A172 (cell line): Measurements from ENCODE around the gene CEP41. TPM values are rescaled to one million over a fixed set of nuclear protein-coding genes. Genes with fewer than 3 reads are reported as not detected.

Experiments used
- DNase-seq: peaks from one replicate; pipeline ENCODE4 v3.0.0-alpha.2; 2015; ENCODE audit warnings: low spot score
- total RNA-seq: library from RNA; depleted of rRNA; stranded (reverse); fragments of >200 nt; shearing (Covaris generic); gene quantifications from 2 replicates; pipeline ENCODE4 v1.2.3, GENCODE V29; 2014; rRNA removed

The CEP41 gene
- 15.9 and 21.3 TPM in 2 replicates for total RNA-seq

DNA sequence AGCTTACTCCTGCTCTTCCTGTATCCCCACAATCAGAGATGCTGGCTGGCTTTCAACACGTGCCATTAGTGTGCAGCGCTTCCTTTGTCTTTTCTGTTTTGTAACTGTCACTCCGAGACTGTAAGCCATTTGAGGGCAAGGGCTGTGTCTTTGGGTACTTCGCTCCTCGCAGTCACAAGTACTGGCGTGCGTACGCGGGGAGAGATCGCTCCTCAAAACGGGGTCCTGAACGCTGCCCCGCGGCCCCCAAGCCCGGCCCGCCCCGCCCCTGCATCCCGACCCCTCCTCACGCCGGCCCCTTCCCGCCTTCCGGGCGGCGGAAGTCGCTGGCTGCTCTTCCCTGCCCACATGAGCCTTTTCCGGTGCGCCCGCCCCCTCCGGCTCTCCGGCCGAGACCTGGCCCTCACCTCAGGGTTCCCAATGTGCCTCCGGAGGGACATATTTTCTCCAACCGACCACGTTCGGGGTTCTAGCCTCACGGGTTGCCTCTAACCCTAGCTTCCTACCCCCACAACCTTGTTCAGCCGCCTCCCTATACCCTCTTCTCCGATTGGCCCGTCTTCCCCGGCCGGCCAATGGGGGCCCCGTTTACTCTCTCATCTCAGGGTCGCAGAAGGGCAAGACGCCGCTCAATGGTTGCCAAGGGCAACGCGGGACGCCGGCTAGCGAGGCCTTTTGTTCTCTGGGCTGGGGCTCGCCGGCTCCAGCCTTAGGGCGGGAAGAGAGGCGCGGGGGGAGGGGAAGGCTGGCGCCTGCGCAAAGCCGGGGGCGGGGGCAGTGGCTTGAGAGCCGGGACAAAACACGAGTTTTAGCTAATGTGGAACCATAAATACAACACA, at the start of gene CEP41:
TSS of gene CEP41 (minus strand) at position 490 of the 839 bp plus-strand sequence. CDS start at position 440, 50 bp downstream.
- DNase-seq = peak; percentile 90

GRCh38 chr7:130490311-130490791, 49.5 kb upstream of the CEP41 start:
- DNase-seq = no peak

- DNase-seq = peak; percentile 92
Measured at GRCh38 chr7:130489140-130489983, 48.5 kb upstream of the CEP41 start.

GRCh38 chr7:130488392-130489139, 47.8 kb upstream of the CEP41 start:
- DNase-seq = no peak

DNA sequence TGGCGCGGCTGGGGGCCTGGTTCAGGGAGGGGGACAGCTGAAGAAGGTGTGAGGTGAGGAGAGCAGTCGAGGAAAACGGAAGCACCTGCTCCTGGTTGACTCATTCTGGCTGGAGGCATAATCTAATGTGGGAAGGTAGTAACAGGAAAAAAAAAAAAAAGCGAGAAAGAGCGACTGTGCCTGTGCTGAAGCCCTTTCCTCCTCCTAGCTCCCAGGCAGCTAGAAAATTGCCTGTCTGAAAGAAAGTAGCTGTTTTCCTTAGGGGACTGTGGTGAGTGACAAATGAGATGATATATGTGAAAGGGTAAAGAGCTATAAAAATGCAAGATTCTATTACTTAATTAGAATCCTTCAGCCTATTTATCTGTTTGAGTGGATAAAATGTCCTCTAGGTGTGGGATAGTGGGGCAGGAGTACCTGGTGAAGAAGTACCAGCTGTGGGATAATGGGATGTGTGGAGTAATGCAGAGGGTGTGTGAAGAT, 46.2 kb upstream of the CEP41 start:
- DNase-seq = peak; percentile 16

GRCh38 chr7:130486114-130486953, 45.5 kb upstream of the CEP41 start:
- no peak for DNase-seq

DNA sequence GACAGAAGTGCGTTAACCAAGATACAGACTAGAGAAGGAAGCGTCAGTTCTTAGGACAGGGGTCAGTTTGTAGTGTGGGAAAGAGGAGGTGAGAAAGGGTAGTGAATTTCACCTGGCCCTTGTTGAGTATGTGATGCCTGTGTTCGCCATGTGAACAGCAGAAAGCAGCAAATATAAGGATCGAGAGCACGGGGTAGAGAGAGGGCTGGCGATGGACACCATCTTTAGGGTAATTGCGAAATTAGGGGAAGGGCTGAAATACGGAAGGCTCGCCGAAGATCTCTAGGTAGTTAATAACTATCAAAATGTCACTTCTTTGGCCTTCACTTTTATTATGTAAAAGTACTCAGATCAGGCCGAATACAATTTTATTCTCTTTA, 44.9 kb upstream of the CEP41 start:
- no peak for DNase-seq

GRCh38 chr7:130483031-130483430, 42.2 kb upstream of the CEP41 start:
- DNase-seq = no peak

- peak; percentile 10 for DNase-seq
Measured at GRCh38 chr7:130481898-130482297, 41.1 kb upstream of the CEP41 start.

GRCh38 chr7:130479716-130480400, 39.0 kb upstream of the CEP41 start:
- DNase-seq = no peak

DNA sequence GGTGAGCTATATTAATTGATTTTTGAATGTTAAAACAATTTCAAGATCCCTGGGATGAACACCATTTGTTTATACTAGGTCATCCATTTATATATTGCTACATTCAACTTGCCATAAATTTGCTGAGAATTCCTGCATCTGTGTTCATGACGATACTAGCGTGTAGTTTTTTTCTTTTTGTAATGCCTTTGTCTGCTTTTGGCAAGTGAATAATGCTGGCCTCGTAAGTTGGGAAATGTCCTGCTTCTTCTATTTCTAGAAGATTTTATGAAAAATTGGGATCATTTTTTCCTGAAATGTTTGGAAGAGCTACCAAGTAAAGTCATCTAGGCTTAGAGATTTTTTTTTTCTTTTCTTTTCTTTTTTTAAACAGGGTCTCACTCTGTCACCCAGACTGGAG, 38.2 kb upstream of the CEP41 start:
- DNase-seq = no peak

DNA sequence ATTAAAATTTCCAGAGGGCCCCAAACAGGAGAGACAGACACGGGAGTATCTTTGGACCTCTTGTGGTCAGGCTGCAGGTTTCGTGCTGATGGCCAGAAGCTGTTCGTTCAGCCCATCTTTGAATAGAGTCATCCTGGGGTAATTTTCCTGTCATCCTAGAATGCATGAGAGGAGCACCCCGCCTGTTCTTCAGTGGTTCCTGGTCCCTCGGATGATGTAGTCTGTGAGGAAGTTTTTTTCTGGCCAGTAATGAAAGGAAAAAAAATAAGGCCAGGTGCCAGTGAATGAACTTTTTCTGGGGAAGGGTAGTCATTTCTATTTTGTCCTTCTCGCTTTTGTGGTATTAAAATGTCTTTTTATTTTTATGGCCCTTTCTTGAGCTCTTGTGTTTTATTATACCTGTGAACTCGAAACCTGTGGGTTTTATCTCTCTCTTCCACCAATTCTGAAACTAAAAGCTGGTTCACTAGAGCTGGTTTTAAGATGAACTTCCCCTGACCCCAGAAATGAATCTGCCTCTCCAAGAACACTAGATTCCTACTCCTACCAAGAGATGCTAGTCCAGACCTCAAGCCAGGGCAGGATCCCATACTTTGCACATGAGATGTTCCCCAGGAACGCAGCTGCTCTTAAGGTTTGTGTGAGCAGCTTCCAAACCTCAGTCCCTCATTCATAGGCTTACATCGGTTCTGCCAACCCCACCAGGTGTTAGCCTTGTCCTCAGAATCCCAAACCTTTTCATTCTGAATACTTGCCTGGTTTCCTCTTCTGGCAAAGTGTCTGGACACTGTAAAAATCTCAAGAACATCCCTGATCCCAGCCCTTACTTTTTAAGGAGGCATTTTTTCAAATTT, 35.7 kb upstream of the CEP41 start:
- no peak for DNase-seq

DNA sequence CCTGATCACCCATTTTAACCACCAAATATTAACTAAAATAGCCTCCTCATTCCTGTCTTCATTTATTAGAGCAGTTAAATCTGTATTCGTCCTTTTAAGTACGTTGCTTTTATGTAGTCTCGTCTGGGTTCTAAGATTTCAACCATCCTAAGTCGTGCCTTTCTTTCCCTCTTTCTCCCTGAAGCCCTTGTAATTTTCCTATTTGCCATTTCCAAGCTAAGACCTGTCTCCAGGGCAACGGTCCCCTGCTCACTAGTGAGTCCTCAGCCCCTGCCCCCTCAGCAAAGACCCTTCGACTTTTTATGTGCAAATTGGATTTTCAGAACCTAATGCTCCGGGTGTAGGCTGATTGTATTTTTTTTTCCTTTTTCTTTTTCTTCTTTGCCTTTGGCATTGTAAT, 35.0 kb upstream of the CEP41 start:
- no peak for DNase-seq

DNA sequence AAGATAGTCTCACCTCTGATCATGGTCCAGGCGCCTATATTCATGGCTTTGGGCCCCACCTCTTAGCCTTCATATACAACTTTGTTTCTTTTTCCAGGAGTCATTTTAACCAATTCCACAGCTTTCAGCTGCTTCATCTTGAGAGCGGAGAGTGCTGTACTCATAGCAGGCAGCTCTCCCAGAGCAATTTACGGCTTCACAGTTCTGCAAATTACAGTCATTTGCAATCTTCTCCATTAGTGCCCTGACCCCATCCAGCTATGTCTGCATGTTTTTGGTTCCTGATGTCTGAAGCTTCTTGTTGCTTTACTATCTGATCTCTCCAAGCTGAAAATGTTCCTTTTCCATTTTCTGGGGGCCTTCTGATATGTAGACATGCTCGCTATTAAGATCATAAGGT, 33.1 kb upstream of the CEP41 start:
- DNase-seq = no peak

DNA sequence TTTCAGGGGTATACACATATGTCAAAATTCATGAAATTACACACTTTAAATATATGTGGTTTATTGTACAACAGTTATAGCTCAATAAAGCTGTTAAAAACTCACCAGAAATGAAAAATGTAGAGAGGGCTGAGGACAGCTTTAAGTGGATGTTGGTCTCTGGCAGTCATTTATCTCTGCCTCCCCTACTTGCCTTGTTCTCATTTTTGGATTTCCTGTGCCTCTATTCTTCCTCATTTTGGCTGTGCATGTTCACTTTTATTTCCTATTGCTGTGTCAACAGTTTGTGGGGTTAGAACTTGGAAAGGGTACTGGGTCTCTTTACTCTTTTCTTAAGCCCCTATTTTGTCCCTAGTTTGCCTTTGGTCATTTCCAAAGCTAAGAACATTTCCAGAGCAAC, 32.5 kb upstream of the CEP41 start:
- no peak for DNase-seq

- DNase-seq = no peak
Measured at GRCh38 chr7:130471974-130472373, 31.2 kb upstream of the CEP41 start.

DNA sequence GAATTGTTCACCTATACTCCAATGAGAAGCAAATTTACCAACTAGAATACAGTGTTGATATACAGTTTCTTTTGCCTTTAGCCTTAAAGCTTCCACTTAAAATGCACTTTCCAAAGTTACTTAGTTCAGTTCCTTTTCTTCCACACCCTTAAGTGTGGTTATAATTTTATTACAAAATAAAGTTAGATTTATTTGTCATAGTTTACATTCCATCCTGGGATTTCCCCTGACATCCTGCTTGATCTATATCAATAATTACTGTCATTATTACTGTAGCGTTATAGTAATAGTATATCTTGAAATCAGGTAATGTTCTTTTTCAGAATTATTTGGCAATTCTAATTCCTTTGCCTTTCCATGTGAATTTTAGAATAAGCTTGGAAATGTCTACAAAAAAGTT, 27.8 kb upstream of the CEP41 start:
- no peak for DNase-seq

- no peak for DNase-seq
Measured at GRCh38 chr7:130463553-130464434, 23.0 kb upstream of the CEP41 start.
